ENCODE data around the gene SPACDR.

Gene SPACDR

GRCh38 chr7:100466653-100467605 lies 2.9 kb upstream of the SPACDR start:
- TF ChIP-seq GABPA (IDR thresholded peaks at IDR 0.05; ENCODE audit: low read depth) (no peak), REST (IDR thresholded peaks at IDR 0.05; ENCODE audit: insufficient replicate concordance, low read depth) (no peak), SPI1 (IDR thresholded peaks at IDR 0.05; ENCODE audit: borderline replicate concordance, low read depth) (no peak), CTCF (IDR thresholded peaks at IDR 0.05; ENCODE audit: insufficient read depth, low read length) (no peak), POLR2AphosphoS5 (IDR thresholded peaks at IDR 0.05; ENCODE audit: low read depth) (no peak)
- Histone ChIP-seq H3K27me3 (ENCODE audit: insufficient read depth, poor library complexity, severe bottlenecking) (no peaks in the 10 kb centered on the region), H3K27ac (replicated peaks) (no peak overlapping the region), H3K4me3 (replicated peaks; ENCODE audit: insufficient read depth, low read length) (no peak overlapping the region)
- no peak for DNase-seq (ENCODE audit: low read depth in 1 of 2, low spot score in 1 of 2)

GRCh38 chr7:100465702-100466311 lies 1.7 kb upstream of the SPACDR start:
- TF ChIP-seq GABPA (IDR thresholded peaks at IDR 0.05; ENCODE audit: low read depth) (no peak), POLR2AphosphoS5 (IDR thresholded peaks at IDR 0.05; ENCODE audit: low read depth) (no peak), CTCF (IDR thresholded peaks at IDR 0.05; ENCODE audit: insufficient read depth, low read length) (no peak), SPI1 (IDR thresholded peaks at IDR 0.05; ENCODE audit: borderline replicate concordance, low read depth) (no peak), REST (IDR thresholded peaks at IDR 0.05; ENCODE audit: insufficient replicate concordance, low read depth) (no peak)
- DNase-seq (ENCODE audit: low read depth in 1 of 2, low spot score in 1 of 2): no peak
- Histone ChIP-seq H3K27ac (replicated peaks) (no peak overlapping the region), H3K4me3 (replicated peaks; ENCODE audit: insufficient read depth, low read length) (no peak overlapping the region), H3K27me3 (ENCODE audit: insufficient read depth, poor library complexity, severe bottlenecking) (no peaks in the 10 kb centered on the region)

- H3K4me3 ChIP-seq (replicated peaks; ENCODE audit: insufficient read depth, low read length): no peak overlapping the region
- no peaks in the 10 kb centered on the region for H3K27me3 ChIP-seq (ENCODE audit: insufficient read depth, poor library complexity, severe bottlenecking)
- TF ChIP-seq POLR2AphosphoS5 (IDR thresholded peaks at IDR 0.05; ENCODE audit: low read depth): no peak
- no peak for TF ChIP-seq CTCF (IDR thresholded peaks at IDR 0.05; ENCODE audit: insufficient read depth, low read length)
- TF ChIP-seq SPI1 (IDR thresholded peaks at IDR 0.05; ENCODE audit: borderline replicate concordance, low read depth): no peak
- TF ChIP-seq GABPA (IDR thresholded peaks at IDR 0.05; ENCODE audit: low read depth): no peak
- no peak for TF ChIP-seq REST (IDR thresholded peaks at IDR 0.05; ENCODE audit: insufficient replicate concordance, low read depth)
- DNase-seq (ENCODE audit: low read depth in 1 of 2, low spot score in 1 of 2): no peak
- no peak overlapping the region for H3K27ac ChIP-seq (replicated peaks)
These were observed 1.2 kb upstream of the SPACDR start for GRCh38 chr7:100465299-100465698.
